ENCODE results near the gene RNF111. TPM values are rescaled to one million over a fixed set of nuclear protein-coding genes. Genes with fewer than 3 reads are reported as not detected.

The RNF111 gene
- total RNA-seq, result 32.3 and 33.8 TPM in 2 replicates
- long read RNA-seq, partial matches to known transcripts, result 10 of 20 reads
- long read RNA-seq, other reads (novel, unspliced or antisense), result 9 of 20 reads

GRCh38 chr15:58987491-58988005, at the start of gene RNF111:
Gene RNF111, plus strand, starts transcription at chr15:58987663. Its CDS starts 43,160 bp downstream, at chr15:59030823.
- H3K36me3 Mint-ChIP-seq (ENCODE audit: unreplicated experiment), result peaks cover 8% of the 10 kb centered on the region
- DNase-seq (ENCODE audit: extremely low spot score, unreplicated experiment), result peak; percentile 93
- peak within 1 kb of the TSS; percentile 91 for H3K27ac Mint-ChIP-seq (ENCODE audit: unreplicated experiment)
- peak within 1 kb of the TSS; percentile 98 for H3K4me3 Mint-ChIP-seq (ENCODE audit: unreplicated experiment)
- H3K4me1 Mint-ChIP-seq (ENCODE audit: unreplicated experiment), result peaks cover 34% of the 10 kb centered on the region
- H3K9me3 Mint-ChIP-seq (ENCODE audit: unreplicated experiment), result no peaks in the 10 kb centered on the region
- TF ChIP-seq CTCF (IDR thresholded peaks at IDR 0.05), result no peak
- H3K27me3 Mint-ChIP-seq (ENCODE audit: unreplicated experiment), result peaks cover 29% of the 10 kb centered on the region

GRCh38 chr15:58947179-58947578, 40.3 kb upstream of the RNF111 start:
- DNase-seq (ENCODE audit: extremely low spot score, unreplicated experiment), result no peak
- no peak overlapping the region for H3K4me3 Mint-ChIP-seq (ENCODE audit: unreplicated experiment)
- H3K4me1 Mint-ChIP-seq (ENCODE audit: unreplicated experiment), result no peaks in the 10 kb centered on the region
- TF ChIP-seq CTCF (IDR thresholded peaks at IDR 0.05), result no peak
- H3K9me3 Mint-ChIP-seq (ENCODE audit: unreplicated experiment), result no peaks in the 10 kb centered on the region
- no peak overlapping the region for H3K27ac Mint-ChIP-seq (ENCODE audit: unreplicated experiment)
- H3K36me3 Mint-ChIP-seq (ENCODE audit: unreplicated experiment), result no peaks in the 10 kb centered on the region
- H3K27me3 Mint-ChIP-seq (ENCODE audit: unreplicated experiment), result peaks cover 6% of the 10 kb centered on the region

GRCh38 chr15:58951388-58952007, 36.0 kb upstream of the RNF111 start:
- H3K9me3 Mint-ChIP-seq (ENCODE audit: unreplicated experiment), result no peaks in the 10 kb centered on the region
- H3K36me3 Mint-ChIP-seq (ENCODE audit: unreplicated experiment), result no peaks in the 10 kb centered on the region
- no peak for TF ChIP-seq CTCF (IDR thresholded peaks at IDR 0.05)
- no peak for DNase-seq (ENCODE audit: extremely low spot score, unreplicated experiment)
- no peak overlapping the region for H3K27ac Mint-ChIP-seq (ENCODE audit: unreplicated experiment)
- no peaks in the 10 kb centered on the region for H3K4me1 Mint-ChIP-seq (ENCODE audit: unreplicated experiment)
- no peak overlapping the region for H3K4me3 Mint-ChIP-seq (ENCODE audit: unreplicated experiment)
- peaks cover 6% of the 10 kb centered on the region for H3K27me3 Mint-ChIP-seq (ENCODE audit: unreplicated experiment)

- no peak for TF ChIP-seq CTCF (IDR thresholded peaks at IDR 0.05)
- no peaks in the 10 kb centered on the region for H3K9me3 Mint-ChIP-seq (ENCODE audit: unreplicated experiment)
- H3K4me1 Mint-ChIP-seq (ENCODE audit: unreplicated experiment), result peaks cover 2% of the 10 kb centered on the region
- peaks cover 6% of the 10 kb centered on the region for H3K27me3 Mint-ChIP-seq (ENCODE audit: unreplicated experiment)
- H3K36me3 Mint-ChIP-seq (ENCODE audit: unreplicated experiment), result no peaks in the 10 kb centered on the region
- no peak overlapping the region for H3K4me3 Mint-ChIP-seq (ENCODE audit: unreplicated experiment)
- DNase-seq (ENCODE audit: extremely low spot score, unreplicated experiment), result no peak
- no peak overlapping the region for H3K27ac Mint-ChIP-seq (ENCODE audit: unreplicated experiment)
Measured at GRCh38 chr15:58952751-58953150, 34.7 kb upstream of the RNF111 start.

GRCh38 chr15:58957101-58957973, 30.1 kb upstream of the RNF111 start:
- no peaks in the 10 kb centered on the region for H3K36me3 Mint-ChIP-seq (ENCODE audit: unreplicated experiment)
- DNase-seq (ENCODE audit: extremely low spot score, unreplicated experiment), result no peak
- no peaks in the 10 kb centered on the region for H3K27me3 Mint-ChIP-seq (ENCODE audit: unreplicated experiment)
- no peaks in the 10 kb centered on the region for H3K9me3 Mint-ChIP-seq (ENCODE audit: unreplicated experiment)
- no peak overlapping the region for H3K27ac Mint-ChIP-seq (ENCODE audit: unreplicated experiment)
- H3K4me1 Mint-ChIP-seq (ENCODE audit: unreplicated experiment), result peaks cover 2% of the 10 kb centered on the region
- H3K4me3 Mint-ChIP-seq (ENCODE audit: unreplicated experiment), result no peak overlapping the region
- TF ChIP-seq CTCF (IDR thresholded peaks at IDR 0.05), result peak; percentile 78
